Karpas-422 (cell line): ENCODE results near the gene ATRNL1. TPM values are rescaled to one million over a fixed set of nuclear protein-coding genes. Genes with fewer than 3 reads are reported as not detected.

ENCODE experiments used
- DNase-seq: peaks from one replicate; pipeline ENCODE4 v3.0.0-alpha.2; 2015
- H2AFZ ChIP-seq: fragments of 200-600 bp; sonication (generic); 2 replicates; pipeline ENCODE4 v1.6.1; 2014; ENCODE audit warnings: antibody characterized with exemption, low read length, mixed read lengths
- H3K27ac ChIP-seq: fragments of 200-600 bp; sonication (generic); 2 replicates; pipeline ENCODE4 v1.5.1; 2014; ENCODE audit warnings: mild to moderate bottlenecking, low read length, moderate library complexity
- H3K27me3 ChIP-seq: fragments of 200-600 bp; sonication (generic); 2 replicates; pipeline ENCODE4 v1.6.1; 2014; ENCODE audit warnings: low read length, mixed read lengths
- H3K36me3 ChIP-seq: fragments of 200-600 bp; sonication (generic); 2 replicates; pipeline ENCODE4 v1.6.1; 2014; ENCODE audit warnings: low read length, mixed read lengths; ENCODE audit not compliant: insufficient read depth
- H3K4me1 ChIP-seq: fragments of 200-600 bp; sonication (generic); 2 replicates; pipeline ENCODE4 v1.6.1; 2014; ENCODE audit warnings: mild to moderate bottlenecking, low read length, mixed read lengths
- H3K4me2 ChIP-seq: fragments of 200-600 bp; sonication (generic); 2 replicates; pipeline ENCODE4 v1.6.1; 2014; ENCODE audit warnings: low read length, low read depth, mild to moderate bottlenecking; ENCODE audit not compliant: poor library complexity, severe bottlenecking
- H3K4me3 ChIP-seq: fragments of 200-600 bp; sonication (generic); 2 replicates; pipeline ENCODE4 v1.5.1; 2014; ENCODE audit warnings: mild to moderate bottlenecking, antibody characterized with exemption, low read length, mixed read lengths
- H3K79me2 ChIP-seq: fragments of 200-600 bp; sonication (generic); 2 replicates; pipeline ENCODE4 v1.6.1; 2014; ENCODE audit warnings: mild to moderate bottlenecking, low read length, mixed read lengths
- H3K9ac ChIP-seq: fragments of 200-600 bp; sonication (generic); 2 replicates; pipeline ENCODE4 v1.6.0; 2014; ENCODE audit warnings: low read length
- H3K9me2 ChIP-seq: fragments of 200-600 bp; sonication (generic), shearing (Covaris generic); replicated peaks from 2 replicates; pipeline ENCODE4 v1.6.0; 2014; ENCODE audit warnings: mild to moderate bottlenecking, low read length, moderate library complexity; ENCODE audit not compliant: insufficient read depth
- H3K9me3 ChIP-seq: fragments of 300-700, 200-600 bp; sonication (generic); 2 replicates; pipeline ENCODE4 v1.6.1; 2014; ENCODE audit warnings: low read length, mixed read lengths
- H4K20me1 ChIP-seq: fragments of 200-600 bp; sonication (generic); 2 replicates; pipeline ENCODE4 v1.6.1; 2014; ENCODE audit warnings: mild to moderate bottlenecking, antibody characterized with exemption, low read length, low read depth; ENCODE audit not compliant: insufficient read depth
- total RNA-seq: library from RNA; depleted of rRNA; stranded (reverse); fragments of >200 nt; shearing (Covaris generic); gene quantifications from 2 replicates; pipeline ENCODE4 v1.2.3, GENCODE V29; 2014; ENCODE audit warnings: low replicate concordance

ATRNL1 gene
- total RNA-seq, 1 experiment from 2014 or later: not detected

GRCh38 chr10:115866691-115867090 is 773.5 kb downstream of the ATRNL1 start:
- Histone ChIP-seq H3K36me3 (no peaks in the 10 kb centered on the region), H3K4me1 (no peaks in the 10 kb centered on the region), H3K9me3 (0 out of 2 replicates have a peak, but pooled peaks cover 4% of the 10 kb centered on the region), H3K9me2 (no peaks in the 10 kb centered on the region), H3K4me2 (no peak overlapping the region), H3K27me3 (no peaks in the 10 kb centered on the region), H3K79me2 (no peaks in the 10 kb centered on the region), H3K9ac (no peak overlapping the region), H3K4me3 (no peak overlapping the region), H3K27ac (no peak overlapping the region), H2AFZ (no peak overlapping the region), H4K20me1 (no peaks in the 10 kb centered on the region)
- DNase-seq: no peak

GRCh38 chr10:115867305-115867704 is 774.1 kb downstream of the ATRNL1 start:
- Histone ChIP-seq H3K4me3 (no peak overlapping the region), H2AFZ (no peak overlapping the region), H3K9me2 (no peaks in the 10 kb centered on the region), H3K79me2 (no peaks in the 10 kb centered on the region), H3K4me1 (no peaks in the 10 kb centered on the region), H3K9ac (no peak overlapping the region), H3K27me3 (no peaks in the 10 kb centered on the region), H3K27ac (no peak overlapping the region), H3K9me3 (0 out of 2 replicates have a peak, but pooled peaks cover 4% of the 10 kb centered on the region), H4K20me1 (no peaks in the 10 kb centered on the region), H3K4me2 (no peak overlapping the region), H3K36me3 (no peaks in the 10 kb centered on the region)
- DNase-seq: no peak

- 0 out of 2 replicates have a peak, but pooled peaks cover 4% of the 10 kb centered on the region for H3K9me3 ChIP-seq
- no peaks in the 10 kb centered on the region for H3K79me2 ChIP-seq
- H3K27ac ChIP-seq: no peak overlapping the region
- H2AFZ ChIP-seq: no peak overlapping the region
- H3K4me1 ChIP-seq: no peaks in the 10 kb centered on the region
- no peak overlapping the region for H3K4me2 ChIP-seq
- H4K20me1 ChIP-seq: no peaks in the 10 kb centered on the region
- no peak overlapping the region for H3K4me3 ChIP-seq
- no peak for DNase-seq
- H3K36me3 ChIP-seq: no peaks in the 10 kb centered on the region
- no peaks in the 10 kb centered on the region for H3K9me2 ChIP-seq
- H3K27me3 ChIP-seq: no peaks in the 10 kb centered on the region
- H3K9ac ChIP-seq: no peak overlapping the region
Measured at GRCh38 chr10:115871855-115872254, 778.7 kb downstream of the ATRNL1 start.

- DNase-seq: no peak
- no peaks in the 10 kb centered on the region for H3K27me3 ChIP-seq
- no peaks in the 10 kb centered on the region for H3K4me1 ChIP-seq
- H3K4me2 ChIP-seq: no peak overlapping the region
- H3K9me2 ChIP-seq: no peaks in the 10 kb centered on the region
- no peaks in the 10 kb centered on the region for H4K20me1 ChIP-seq
- no peaks in the 10 kb centered on the region for H3K36me3 ChIP-seq
- no peak overlapping the region for H3K4me3 ChIP-seq
- no peaks in the 10 kb centered on the region for H3K9me3 ChIP-seq
- H3K79me2 ChIP-seq: no peaks in the 10 kb centered on the region
- H3K9ac ChIP-seq: no peak overlapping the region
- H2AFZ ChIP-seq: no peak overlapping the region
- H3K27ac ChIP-seq: no peak overlapping the region
Measured at GRCh38 chr10:115875172-115875571, 782.0 kb downstream of the ATRNL1 start.

GRCh38 chr10:115879372-115880089 is 786.4 kb downstream of the ATRNL1 start:
- Histone ChIP-seq H3K36me3 (no peaks in the 10 kb centered on the region), H2AFZ (no peak overlapping the region)
- no peak for DNase-seq

GRCh38 chr10:115882021-115882420 is 788.9 kb downstream of the ATRNL1 start:
- no peak overlapping the region for H3K27ac ChIP-seq
- no peak overlapping the region for H3K4me3 ChIP-seq
- no peaks in the 10 kb centered on the region for H3K79me2 ChIP-seq
- H3K9ac ChIP-seq: no peak overlapping the region
- no peaks in the 10 kb centered on the region for H4K20me1 ChIP-seq
- H3K4me2 ChIP-seq: no peak overlapping the region
- DNase-seq: no peak
- H3K4me1 ChIP-seq: no peaks in the 10 kb centered on the region
- H3K27me3 ChIP-seq: no peaks in the 10 kb centered on the region
- no peak overlapping the region for H2AFZ ChIP-seq
- no peaks in the 10 kb centered on the region for H3K36me3 ChIP-seq
- H3K9me3 ChIP-seq: no peaks in the 10 kb centered on the region
- H3K9me2 ChIP-seq: no peaks in the 10 kb centered on the region

More at GRCh38 chr10:115879372-115880089, 786.4 kb downstream of the ATRNL1 start:
- Histone ChIP-seq H3K4me1 (no peaks in the 10 kb centered on the region), H4K20me1 (no peaks in the 10 kb centered on the region), H3K79me2 (no peaks in the 10 kb centered on the region), H3K9me3 (no peaks in the 10 kb centered on the region), H3K4me3 (no peak overlapping the region), H3K9ac (no peak overlapping the region), H3K27me3 (no peaks in the 10 kb centered on the region), H3K4me2 (no peak overlapping the region), H3K9me2 (no peaks in the 10 kb centered on the region), H3K27ac (no peak overlapping the region)

- no peak overlapping the region for H3K9ac ChIP-seq
- no peaks in the 10 kb centered on the region for H3K9me2 ChIP-seq
- no peak for DNase-seq
- H3K4me3 ChIP-seq: no peak overlapping the region
- no peaks in the 10 kb centered on the region for H4K20me1 ChIP-seq
- no peaks in the 10 kb centered on the region for H3K79me2 ChIP-seq
- no peak overlapping the region for H2AFZ ChIP-seq
- H3K27me3 ChIP-seq: no peaks in the 10 kb centered on the region
- no peak overlapping the region for H3K4me2 ChIP-seq
- H3K27ac ChIP-seq: no peak overlapping the region
- no peaks in the 10 kb centered on the region for H3K36me3 ChIP-seq
- no peaks in the 10 kb centered on the region for H3K9me3 ChIP-seq
- H3K4me1 ChIP-seq: no peaks in the 10 kb centered on the region
Measured at GRCh38 chr10:115883372-115883771, 790.2 kb downstream of the ATRNL1 start.

GRCh38 chr10:115884331-115884730 is 791.2 kb downstream of the ATRNL1 start:
- Histone ChIP-seq H3K9me2 (no peaks in the 10 kb centered on the region), H3K79me2 (no peaks in the 10 kb centered on the region), H3K27me3 (no peaks in the 10 kb centered on the region), H3K4me2 (no peak overlapping the region), H3K36me3 (no peaks in the 10 kb centered on the region), H3K4me1 (no peaks in the 10 kb centered on the region), H2AFZ (no peak overlapping the region), H3K9ac (no peak overlapping the region), H3K9me3 (no peaks in the 10 kb centered on the region), H3K4me3 (no peak overlapping the region), H4K20me1 (no peaks in the 10 kb centered on the region), H3K27ac (no peak overlapping the region)
- DNase-seq: no peak
